ENCODE results near the gene KIAA1328. TPM values are rescaled to one million over a fixed set of nuclear protein-coding genes. Genes with fewer than 3 reads are reported as not detected.

KIAA1328 gene
- total RNA-seq, 1 donor from 2014 or later, result 8.4 TPM

DNA sequence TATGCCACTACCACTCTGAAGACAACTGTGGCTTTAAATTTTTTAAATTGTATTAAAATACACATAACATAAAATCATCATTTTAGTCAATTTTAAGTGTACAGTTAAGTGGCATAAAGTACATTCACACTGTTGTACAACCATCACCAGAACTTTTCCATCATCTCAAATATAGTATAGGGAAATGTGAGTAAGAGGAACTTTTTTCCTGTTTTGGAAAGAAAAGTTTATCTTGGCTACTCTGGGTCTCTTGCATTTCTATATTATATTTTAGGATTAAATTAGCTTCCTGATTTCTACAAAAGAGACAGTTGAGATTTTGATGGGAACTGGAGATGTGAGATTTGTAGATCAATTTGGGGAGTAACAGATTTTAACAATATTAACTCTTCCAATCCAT, 3.4 kb upstream of the KIAA1328 start:
- no peak for DNase-seq (ENCODE audit: low spot score in 2 of 2)
- H3K4me3 ChIP-seq, result no peak overlapping the region
- TF ChIP-seq, protein P1, sequence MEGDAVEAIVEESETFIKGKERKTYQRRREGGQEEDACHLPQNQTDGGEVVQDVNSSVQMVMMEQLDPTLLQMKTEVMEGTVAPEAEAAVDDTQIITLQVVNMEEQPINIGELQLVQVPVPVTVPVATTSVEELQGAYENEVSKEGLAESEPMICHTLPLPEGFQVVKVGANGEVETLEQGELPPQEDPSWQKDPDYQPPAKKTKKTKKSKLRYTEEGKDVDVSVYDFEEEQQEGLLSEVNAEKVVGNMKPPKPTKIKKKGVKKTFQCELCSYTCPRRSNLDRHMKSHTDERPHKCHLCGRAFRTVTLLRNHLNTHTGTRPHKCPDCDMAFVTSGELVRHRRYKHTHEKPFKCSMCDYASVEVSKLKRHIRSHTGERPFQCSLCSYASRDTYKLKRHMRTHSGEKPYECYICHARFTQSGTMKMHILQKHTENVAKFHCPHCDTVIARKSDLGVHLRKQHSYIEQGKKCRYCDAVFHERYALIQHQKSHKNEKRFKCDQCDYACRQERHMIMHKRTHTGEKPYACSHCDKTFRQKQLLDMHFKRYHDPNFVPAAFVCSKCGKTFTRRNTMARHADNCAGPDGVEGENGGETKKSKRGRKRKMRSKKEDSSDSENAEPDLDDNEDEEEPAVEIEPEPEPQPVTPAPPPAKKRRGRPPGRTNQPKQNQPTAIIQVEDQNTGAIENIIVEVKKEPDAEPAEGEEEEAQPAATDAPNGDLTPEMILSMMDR (IDR thresholded peaks at IDR 0.05), result no peak
- H3K4me1 ChIP-seq, result peaks cover 0 to 9% of the 10 kb centered on the region in 2 donors
- intact Hi-C loops (cut with DNase I), result loop anchor here (5.0 kb wide), 1 partner anchor 62 kb away; no protein-coding TSS in a partner anchor
- H3K27me3 ChIP-seq, result no peaks in the 10 kb centered on the region
- peaks cover 3 to 5% of the 10 kb centered on the region in 2 donors for H3K36me3 ChIP-seq
- no peaks in the 10 kb centered on the region for H3K9me3 ChIP-seq
- no peak overlapping the region for H3K27ac ChIP-seq

DNA sequence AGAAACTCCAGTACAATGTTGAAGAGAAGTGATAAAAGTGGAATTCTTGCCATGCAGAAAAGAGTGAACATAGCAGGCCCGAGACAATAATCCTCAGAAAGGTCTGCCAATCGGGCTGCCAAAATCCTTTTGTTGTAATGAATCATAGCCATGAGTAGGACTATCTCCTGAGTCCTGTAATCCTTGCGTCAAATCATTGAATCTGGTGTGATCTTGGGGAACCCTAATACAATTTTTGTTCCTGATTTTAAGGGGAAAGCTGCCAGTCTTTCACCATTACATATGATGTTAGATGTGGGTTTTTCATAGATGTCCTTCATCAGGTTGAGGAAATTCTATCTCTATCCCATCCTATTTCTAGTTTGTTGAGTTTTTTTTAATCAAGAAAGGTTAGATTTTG, 2.4 kb upstream of the KIAA1328 start:
- Histone ChIP-seq H3K27ac (no peak overlapping the region), H3K4me1 (peaks cover 0 to 14% of the 10 kb centered on the region in 2 donors), H3K4me3 (no peak overlapping the region), H3K36me3 (peaks cover 3 to 5% of the 10 kb centered on the region in 2 donors), H3K27me3 (no peaks in the 10 kb centered on the region), H3K9me3 (no peaks in the 10 kb centered on the region)
- intact Hi-C loops (cut with DNase I), result loop anchor here (5.0 kb wide), 1 partner anchor 61 kb away; no protein-coding TSS in a partner anchor
- TF ChIP-seq, protein P1 (IDR thresholded peaks at IDR 0.05), result no peak
- DNase-seq (ENCODE audit: low spot score in 2 of 2), result no peak

DNA sequence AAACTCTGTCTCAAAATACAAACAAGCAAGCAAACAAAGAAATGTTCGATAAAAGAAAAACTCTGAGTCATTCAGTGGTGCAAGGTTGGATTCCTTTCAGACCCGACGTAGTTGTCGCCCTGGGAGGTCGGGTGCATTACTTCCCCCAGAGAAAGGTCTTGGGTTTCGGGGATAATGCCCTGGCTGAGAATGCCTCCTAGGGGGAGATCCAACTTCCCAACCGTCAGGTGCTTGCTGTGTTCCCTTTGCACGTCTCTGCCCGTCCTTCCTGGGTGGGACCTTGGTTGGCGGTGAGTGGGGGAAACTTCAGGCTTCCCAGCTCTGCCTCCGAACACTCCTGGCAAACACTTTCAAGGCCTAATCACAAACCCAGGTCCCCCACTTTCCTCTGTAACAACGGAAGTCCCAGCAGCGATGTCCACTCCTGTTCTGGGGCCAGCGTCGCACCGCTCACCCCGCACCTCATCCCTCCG, 734 bp upstream of the KIAA1328 start:
- intact Hi-C loops (cut with DNase I), result loop anchor here (5.0 kb wide), 1 partner anchor 59 kb away; no protein-coding TSS in a partner anchor
- no peaks in the 10 kb centered on the region for H3K9me3 ChIP-seq
- H3K27me3 ChIP-seq, result no peaks in the 10 kb centered on the region
- no peaks in the 10 kb centered on the region for H3K36me3 ChIP-seq
- peak overlapping the region; percentile 78 to 82 for H3K27ac ChIP-seq
- TF ChIP-seq, protein P1 (IDR thresholded peaks at IDR 0.05), result no peak
- H3K4me3 ChIP-seq, result peak overlapping the region; percentile 69 to 74
- DNase-seq (ENCODE audit: low spot score in 2 of 2), result no peak
- peaks cover 0 to 15% of the 10 kb centered on the region in 2 donors for H3K4me1 ChIP-seq

DNA sequence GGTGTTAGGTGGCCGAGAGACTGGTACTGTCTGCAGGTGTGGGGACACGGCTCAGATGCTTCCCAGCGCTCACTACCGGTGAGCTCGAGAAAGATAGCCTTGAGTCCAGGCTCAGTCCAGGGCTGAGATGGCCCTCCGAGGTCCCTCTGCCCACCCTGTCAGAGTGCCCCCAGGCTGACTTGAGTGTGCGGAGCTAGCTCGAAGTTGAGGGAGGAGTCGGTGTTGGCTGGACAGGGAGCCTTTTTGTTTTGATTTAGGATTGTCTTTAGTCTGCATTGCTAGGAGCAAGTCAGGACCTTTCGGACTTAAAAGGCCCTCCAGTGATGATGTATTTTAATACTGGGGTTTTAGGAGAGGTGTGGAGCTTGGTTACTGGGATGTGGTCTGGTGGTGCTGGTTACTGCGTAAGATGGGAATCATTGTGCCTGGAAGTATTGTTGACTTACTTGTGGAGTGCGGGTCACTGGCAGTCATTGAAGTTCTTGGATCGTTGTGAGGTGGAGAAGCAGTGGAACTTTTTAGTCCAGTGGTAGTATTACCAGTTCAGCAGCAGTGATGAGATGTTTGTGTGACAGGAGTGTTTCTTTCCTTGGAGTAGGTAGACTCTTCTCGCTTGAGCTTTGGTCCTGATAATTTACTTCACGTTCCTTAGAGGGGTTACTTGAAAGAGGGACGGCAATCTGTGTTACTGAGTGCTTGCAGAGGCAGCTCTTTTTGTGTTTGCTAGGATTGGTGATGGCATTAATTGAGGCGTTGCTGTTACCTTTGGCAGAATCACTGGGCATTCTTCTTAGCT, 633 bp downstream of the KIAA1328 start:
- peak overlapping the region; percentile 69 to 74 for H3K4me3 ChIP-seq
- H3K36me3 ChIP-seq, result no peaks in the 10 kb centered on the region
- H3K9me3 ChIP-seq, result no peaks in the 10 kb centered on the region
- peaks cover 0 to 15% of the 10 kb centered on the region in 2 donors for H3K4me1 ChIP-seq
- H3K27me3 ChIP-seq, result no peaks in the 10 kb centered on the region
- intact Hi-C loops (cut with DNase I), result loop anchor here (5.0 kb wide), 1 partner anchor 58 kb away; no protein-coding TSS in a partner anchor
- DNase-seq (ENCODE audit: low spot score in 2 of 2), result no peak
- H3K27ac ChIP-seq, result peak overlapping the region; percentile 78 to 82
- TF ChIP-seq, protein P1 (IDR thresholded peaks at IDR 0.05), result no peak

DNA sequence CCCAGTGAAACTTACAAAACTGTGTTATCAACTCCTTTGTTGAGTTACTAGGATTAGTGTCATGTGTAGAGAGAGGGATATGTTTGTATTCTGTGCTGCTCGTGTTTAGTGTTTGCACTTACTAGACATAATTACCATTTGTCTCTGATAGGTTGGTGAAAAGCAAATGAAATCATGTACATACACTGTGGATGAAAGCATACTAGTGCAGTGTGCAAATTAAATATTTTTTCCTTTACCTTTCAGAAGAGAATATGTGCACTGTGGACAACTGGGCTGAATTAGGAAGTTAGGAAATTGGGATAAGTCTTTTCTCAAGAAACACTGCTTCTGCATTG, 1.2 kb downstream of the KIAA1328 start:
- H3K27ac ChIP-seq, result peak overlapping the region in 1 of 2 donors; percentile 78
- peak overlapping the region; percentile 69 to 74 for H3K4me3 ChIP-seq
- H3K27me3 ChIP-seq, result no peaks in the 10 kb centered on the region
- no peaks in the 10 kb centered on the region for H3K36me3 ChIP-seq
- peaks cover 0 to 15% of the 10 kb centered on the region in 2 donors for H3K4me1 ChIP-seq
- intact Hi-C loops (cut with DNase I), result no loop called here
- no peaks in the 10 kb centered on the region for H3K9me3 ChIP-seq
- TF ChIP-seq, protein P1 (IDR thresholded peaks at IDR 0.05), result no peak
- DNase-seq (ENCODE audit: low spot score in 2 of 2), result no peak

Measured in ascending aorta (tissue), 2 donors.